G401 (cell line): ENCODE measurements around the gene MFSD11. TPM values are rescaled to one million over a fixed set of nuclear protein-coding genes. Genes with fewer than 3 reads are reported as not detected.
"Not testable (repeated sequence)": the region's sequence is repeated elsewhere in the genome, so short reads cannot be mapped to it uniquely, and the experiment has no call there.

Experiments
- DNase-seq: peaks from one replicate; pipeline ENCODE4 v3.0.0-alpha.2; 2015; ENCODE audit warnings: low spot score
- in situ Hi-C: cut with HindIII; loops from 2 replicates; pipeline ENCODE4 v1.10.0; 2016; ENCODE audit warnings: low sequenced_read_pairs, mixed read lengths
- total RNA-seq: library from RNA; depleted of rRNA; stranded (reverse); fragments of >200 nt; shearing (Covaris generic); gene quantifications from 2 replicates; pipeline ENCODE4 v1.2.3, GENCODE V29; 2014

The MFSD11 gene
- total RNA-seq, 1 experiment from 2014 or later = 45.7 TPM

DNA sequence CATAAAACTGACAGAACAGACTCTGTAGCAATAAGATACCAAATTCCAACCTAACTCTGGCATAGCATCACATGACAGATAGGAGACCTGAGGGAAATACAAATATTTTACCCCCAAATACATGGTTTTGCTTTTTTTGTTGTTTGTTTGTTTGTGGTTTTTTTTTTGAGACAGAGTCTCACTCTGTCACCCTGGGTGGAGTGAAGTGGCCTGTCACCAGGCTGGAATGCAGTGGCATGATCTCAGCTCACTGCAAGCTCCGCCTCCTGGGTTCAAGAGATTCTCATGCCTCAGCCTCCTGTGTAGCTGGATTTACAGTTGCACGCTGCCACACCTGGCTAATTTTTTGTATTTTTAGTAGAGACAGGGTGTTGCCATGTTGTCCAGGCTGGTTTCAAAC lies 49.9 kb downstream of the MFSD11 start:
- in situ Hi-C loops, DNase-seq: not testable (repeated sequence)

GRCh38 chr17:76789235-76789788 lies 51.4 kb downstream of the MFSD11 start:
- in situ Hi-C loops = no loop called here
- DNase-seq = no peak

GRCh38 chr17:76791053-76791980 lies 53.4 kb downstream of the MFSD11 start:
- in situ Hi-C loops = no loop called here
- no peak for DNase-seq

GRCh38 chr17:76792348-76792747 lies 54.4 kb downstream of the MFSD11 start:
- DNase-seq = no peak
- in situ Hi-C loops = no loop called here

GRCh38 chr17:76793775-76794174 lies 55.9 kb downstream of the MFSD11 start:
- DNase-seq = peak; percentile 17
- in situ Hi-C loops = no loop called here

- no peak for DNase-seq
- in situ Hi-C loops = no loop called here
Observed at GRCh38 chr17:76796081-76796480, 58.2 kb downstream of the MFSD11 start.

DNA sequence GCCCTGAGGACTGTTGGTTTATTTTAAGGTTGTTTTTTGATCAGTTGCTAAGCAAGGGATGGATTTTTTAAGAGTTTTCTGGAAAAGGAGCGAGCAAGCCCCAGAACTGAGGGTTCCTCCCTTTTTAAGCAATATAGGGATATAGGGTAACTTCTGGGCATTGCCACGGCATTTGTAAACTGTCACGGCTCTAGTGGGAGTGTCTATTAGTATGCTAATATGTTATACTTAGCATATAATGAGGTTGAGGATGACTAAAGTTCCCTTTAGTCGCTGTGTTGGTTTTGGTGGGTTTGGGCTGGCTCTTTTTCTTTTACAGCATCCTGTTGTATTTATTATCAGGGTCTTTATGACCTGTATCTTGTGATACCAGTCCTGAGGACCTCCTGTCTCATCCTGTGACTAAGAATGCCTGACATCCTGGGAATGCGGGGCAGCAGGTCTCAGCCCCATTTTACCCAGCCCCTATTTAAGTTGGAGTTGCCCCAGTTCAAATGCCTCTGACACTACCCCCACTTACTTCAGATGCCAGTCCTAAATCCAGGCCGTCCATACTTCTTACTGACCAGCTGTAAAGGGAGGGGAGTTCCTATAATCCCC lies 59.4 kb downstream of the MFSD11 start:
- in situ Hi-C loops = no loop called here
- DNase-seq = no peak

DNA sequence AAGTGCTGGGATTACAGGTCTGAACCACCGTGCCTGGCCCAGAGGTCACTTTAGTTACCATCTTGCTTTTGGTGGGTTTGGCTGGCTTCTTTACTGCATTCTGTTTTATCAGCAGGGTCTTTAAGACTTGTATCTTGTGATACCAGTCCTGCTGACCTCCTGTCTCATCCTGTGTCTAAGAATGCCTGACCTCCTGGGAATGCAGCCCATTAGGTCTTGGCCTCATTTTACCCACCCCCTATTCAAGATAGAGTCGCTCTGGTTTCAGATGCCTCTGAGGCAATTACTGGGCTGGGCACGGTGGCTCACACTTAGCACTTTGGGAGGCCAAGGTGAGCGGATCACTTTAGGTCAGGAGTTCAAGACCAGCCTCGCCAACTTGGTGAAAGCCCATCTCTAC lies 63.8 kb downstream of the MFSD11 start:
- DNase-seq = no peak
- in situ Hi-C loops = no loop called here

DNA sequence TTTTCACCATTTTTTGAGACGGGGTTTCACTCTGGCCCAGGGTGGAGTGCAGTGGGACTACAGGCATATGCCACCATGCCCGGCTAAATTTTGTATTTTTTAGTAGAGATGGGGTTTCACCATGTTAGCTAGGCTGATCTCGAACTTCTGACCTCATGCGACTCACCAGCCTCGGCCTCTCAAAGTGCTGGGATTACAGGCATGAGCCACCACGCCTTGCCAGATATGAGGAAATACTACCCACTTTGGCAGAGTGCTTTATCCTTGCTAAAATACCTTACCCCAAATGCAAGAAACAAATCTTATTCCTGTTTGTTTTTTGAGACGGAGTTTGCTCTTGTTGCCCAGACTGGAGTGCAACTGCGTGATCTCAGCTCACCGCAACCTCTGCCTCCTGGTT lies 67.4 kb downstream of the MFSD11 start:
- no peak for DNase-seq
- in situ Hi-C loops = no loop called here

GRCh38 chr17:76806151-76806550 lies 68.2 kb downstream of the MFSD11 start:
- not testable (repeated sequence) for DNase-seq

GRCh38 chr17:76806767-76807166 lies 68.8 kb downstream of the MFSD11 start:
- in situ Hi-C loops, DNase-seq: not testable (repeated sequence)

More at GRCh38 chr17:76806151-76806550, 68.2 kb downstream of the MFSD11 start:
- in situ Hi-C loops = not testable (repeated sequence)

GRCh38 chr17:76808326-76808725 lies 70.4 kb downstream of the MFSD11 start:
- in situ Hi-C loops = no loop called here
- no peak for DNase-seq

- in situ Hi-C loops = no loop called here
Observed at GRCh38 chr17:76810956-76811355, 73.0 kb downstream of the MFSD11 start.

DNA sequence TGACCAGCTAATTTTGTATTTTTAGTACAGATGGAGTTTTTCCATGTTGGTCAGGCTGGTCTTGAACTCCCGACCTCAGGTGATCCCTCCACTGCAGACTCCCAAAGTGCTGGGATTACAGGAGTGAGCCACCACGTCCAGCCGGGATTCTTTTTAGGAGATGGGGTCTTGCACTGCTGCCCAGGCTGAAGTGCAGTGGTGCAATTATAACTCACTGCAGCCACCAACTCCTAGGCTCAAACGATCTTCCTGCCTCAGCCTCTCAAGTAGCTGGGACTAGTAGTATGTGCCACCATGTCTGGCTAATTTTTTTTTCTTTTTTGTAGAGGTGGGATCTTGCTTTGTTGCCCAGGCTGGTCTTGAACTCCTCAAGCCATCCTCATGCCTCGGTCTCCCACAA lies 73.9 kb downstream of the MFSD11 start:
- no peak for DNase-seq

More at GRCh38 chr17:76810956-76811355, 73.0 kb downstream of the MFSD11 start:
- no peak for DNase-seq

DNA sequence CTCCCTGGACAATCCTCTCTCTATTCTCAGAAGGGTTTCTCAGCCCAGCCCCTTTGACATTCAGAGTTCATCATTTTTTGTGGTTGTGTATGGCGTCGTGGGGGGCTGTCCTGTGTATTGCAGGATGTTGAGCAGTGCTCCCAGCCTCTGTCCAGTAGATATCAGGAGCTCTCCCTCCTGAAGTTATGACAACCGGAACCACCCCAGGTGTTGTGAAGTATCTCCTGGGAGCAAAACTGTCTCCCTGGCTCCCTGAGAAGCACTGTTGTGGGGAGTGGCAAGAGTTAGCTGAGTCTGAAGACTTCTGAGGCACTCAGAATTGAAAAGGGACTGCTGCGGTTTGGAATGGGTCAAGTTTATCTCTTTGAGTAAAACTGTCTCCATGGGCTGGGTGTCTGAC lies 74.3 kb downstream of the MFSD11 start:
- in situ Hi-C loops = no loop called here
- DNase-seq = no peak

More for the DNA sequence above, 73.9 kb downstream of the MFSD11 start:
- in situ Hi-C loops = no loop called here

DNA sequence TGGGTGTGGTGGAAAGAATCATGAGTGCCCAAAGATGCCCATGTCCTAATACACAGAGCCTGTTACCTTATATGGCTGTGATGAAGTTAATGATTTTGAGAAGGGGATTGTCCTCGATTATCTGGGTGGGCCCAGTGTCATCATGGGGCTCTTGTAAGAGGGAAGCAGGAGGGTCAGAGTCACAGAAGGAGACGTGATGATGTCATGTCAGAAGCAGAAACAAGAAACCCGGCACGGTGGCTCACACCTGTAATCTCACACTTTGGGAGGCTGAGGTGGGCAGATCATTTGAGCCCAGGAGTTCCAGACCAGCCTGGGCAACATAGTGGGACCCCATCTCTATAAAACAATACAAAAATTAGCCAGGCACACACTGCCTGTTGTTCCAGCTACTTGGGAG lies 75.0 kb downstream of the MFSD11 start:
- no peak for DNase-seq

GRCh38 chr17:76815907-76816589 lies 78.1 kb downstream of the MFSD11 start:
- in situ Hi-C loops, DNase-seq: not testable (repeated sequence)

More for the DNA sequence above, 75.0 kb downstream of the MFSD11 start:
- in situ Hi-C loops = no loop called here

- peak; percentile 62 for DNase-seq
Observed at GRCh38 chr17:76816590-76817135, 78.7 kb downstream of the MFSD11 start.

DNA sequence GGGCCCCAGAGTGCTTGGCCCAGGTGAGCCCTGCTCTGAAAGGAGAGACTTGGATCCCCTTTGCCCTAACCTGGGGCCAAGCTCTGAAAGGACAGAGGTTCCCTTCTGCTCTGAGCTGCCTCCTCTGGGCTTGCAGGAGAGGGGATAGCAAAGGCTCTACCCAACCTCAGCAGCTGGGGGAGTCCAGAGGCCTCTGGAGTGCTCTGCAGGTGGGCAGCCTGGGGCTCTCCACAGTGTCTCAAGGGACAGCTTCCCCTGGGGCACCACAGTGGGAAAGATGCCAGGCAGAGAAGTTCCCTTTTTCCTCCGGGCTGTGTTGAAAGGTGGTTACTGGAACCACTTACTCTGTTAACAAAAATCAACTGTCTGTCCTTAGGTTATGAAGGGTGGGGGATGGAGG lies 82.1 kb downstream of the MFSD11 start:
- in situ Hi-C loops = no loop called here
- no peak for DNase-seq

More at GRCh38 chr17:76816590-76817135, 78.7 kb downstream of the MFSD11 start:
- in situ Hi-C loops = no loop called here
